GM23338 (cell line): ENCODE data around the gene BDH1. TPM values are rescaled to one million over a fixed set of nuclear protein-coding genes. Genes with fewer than 3 reads are reported as not detected.

Experiments
- ATAC-seq: fragments of 200-7000 bp; cut with Tn5 transposase; 3 replicates; pipeline ENCODE4 v1.9.1; 2020
- DNase-seq: peaks from one replicate; pipeline ENCODE4 v3.0.0-alpha.2; 2015; ENCODE audit warnings: low spot score
- H2AFZ ChIP-seq: fragments of 200-600 bp; sonication (generic); 2 replicates; pipeline ENCODE4 v1.8.0; 2016; ENCODE audit warnings: antibody characterized with exemption, mild to moderate bottlenecking, moderate library complexity
- H3F3A ChIP-seq: fragments of 200-600 bp; sonication (generic); replicated peaks from 2 replicates; pipeline ENCODE4 v1.8.0; 2017; ENCODE audit warnings: antibody characterized with exemption, mixed run types, low read depth
- H3K27ac ChIP-seq: fragments of 200-600 bp; sonication (generic); 2 replicates; pipeline ENCODE4 v1.6.1; 2016; ENCODE audit warnings: low read depth
- H3K27me3 ChIP-seq: fragments of 200-600 bp; sonication (generic); 2 replicates; pipeline ENCODE4 v1.8.0; 2016; ENCODE audit warnings: mild to moderate bottlenecking, mixed run types, moderate library complexity; ENCODE audit not compliant: insufficient read depth
- H3K36me3 ChIP-seq: fragments of 200-600 bp; sonication (generic); 2 replicates; pipeline ENCODE4 v1.8.0; 2016; ENCODE audit warnings: mild to moderate bottlenecking; ENCODE audit not compliant: insufficient read depth
- H3K4me1 ChIP-seq: fragments of 200-600 bp; sonication (generic); 2 replicates; pipeline ENCODE4 v1.8.0; 2016; ENCODE audit warnings: mild to moderate bottlenecking, moderate library complexity; ENCODE audit not compliant: insufficient read depth
- H3K4me2 ChIP-seq: fragments of 200-600 bp; sonication (generic); 2 replicates; pipeline ENCODE4 v1.7.1; 2017; ENCODE audit warnings: mixed run types
- H3K4me3 ChIP-seq: fragments of 200-600 bp; sonication (generic); 2 replicates; pipeline ENCODE4 v1.6.1; 2016; ENCODE audit warnings: mixed run types
- H3K79me2 ChIP-seq: fragments of 200-600 bp; sonication (generic); replicated peaks from 2 replicates; pipeline ENCODE4 v1.8.0; 2017; ENCODE audit warnings: mild to moderate bottlenecking; ENCODE audit not compliant: insufficient read depth
- H3K9me2 ChIP-seq: fragments of 200-600 bp; sonication (generic); 2 replicates; pipeline ENCODE4 v1.8.0; 2017; ENCODE audit not compliant: insufficient read depth
- H4K20me1 ChIP-seq: fragments of 200-600 bp; sonication (generic); replicated peaks from 2 replicates; pipeline ENCODE4 v1.8.0; 2017; ENCODE audit warnings: mild to moderate bottlenecking; ENCODE audit not compliant: insufficient read depth
- H3K27ac Mint-ChIP-seq: 2 replicates; pipeline ENCODE4 v1.8.0; 2020; ENCODE audit warnings: inconsistent platforms, mild to moderate bottlenecking, moderate library complexity, mixed read lengths
- H3K27me3 Mint-ChIP-seq: 3 replicates; pipeline ENCODE4 v1.8.0; 2022; ENCODE audit warnings: low read depth, mild to moderate bottlenecking, moderate library complexity, mixed read lengths, inconsistent platforms; ENCODE audit not compliant: insufficient read depth, poor library complexity
- H3K36me3 Mint-ChIP-seq: 3 replicates; pipeline ENCODE4 v1.8.0; 2021; ENCODE audit warnings: low read depth, mild to moderate bottlenecking, inconsistent platforms, moderate library complexity, mixed read lengths
- H3K4me1 Mint-ChIP-seq: 3 replicates; pipeline ENCODE4 v1.8.0; 2020; ENCODE audit warnings: mild to moderate bottlenecking, inconsistent platforms, mixed read lengths
- H3K4me3 Mint-ChIP-seq: 3 replicates; pipeline ENCODE4 v1.8.0; 2021; ENCODE audit warnings: moderate library complexity, mild to moderate bottlenecking, inconsistent platforms, mixed read lengths
- H3K9me3 Mint-ChIP-seq: 3 replicates; pipeline ENCODE4 v1.8.0; 2020; ENCODE audit warnings: moderate library complexity, mild to moderate bottlenecking, inconsistent platforms, mixed read lengths
- CREB1 ChIP-seq: fragments of 250-450 bp; sonication (Bioruptor Pico); IDR thresholded peaks from 2 replicates; pipeline ENCODE4 v1.5.0; 2020; ENCODE audit warnings: low read depth, mild to moderate bottlenecking, moderate library complexity
- ETS1 ChIP-seq: IDR thresholded peaks from 2 replicates; pipeline ENCODE4 v1.6.1; 2016; ENCODE audit warnings: antibody characterized with exemption
- EZH2 ChIP-seq: fragments of 200-600 bp; sonication (generic); IDR thresholded peaks from one replicate; pipeline ENCODE4 v1.8.0; 2017; ENCODE audit warnings: antibody characterized with exemption, mild to moderate bottlenecking, low read depth; ENCODE audit not compliant: unreplicated experiment
- JUNB ChIP-seq: IDR thresholded peaks from one replicate; pipeline ENCODE4 v1.6.1; 2016; ENCODE audit warnings: antibody characterized with exemption; ENCODE audit not compliant: unreplicated experiment
- NANOG ChIP-seq: IDR thresholded peaks from 2 replicates; pipeline ENCODE4 v1.6.1; 2016; ENCODE audit warnings: antibody characterized with exemption, borderline replicate concordance
- POLR2AphosphoS5 ChIP-seq: IDR thresholded peaks from 2 replicates; pipeline ENCODE4 v1.6.1; 2016; ENCODE audit warnings: antibody characterized with exemption, low read depth
- ZNF331 ChIP-seq: fragments of 250-450 bp; sonication (Bioruptor Pico); IDR thresholded peaks from 2 replicates; pipeline ENCODE4 v1.5.0; 2020; ENCODE audit warnings: low read depth, mild to moderate bottlenecking, moderate library complexity
- polyA plus RNA-seq: library from polyadenylated mRNA; unstranded; fragments of >200 nt; fragmentation: Nextera tagmentation; extraction: Ambion mirVana; gene quantifications from 2 replicates; pipeline ENCODE4 v1.2.1, GENCODE V29; 2016
- total RNA-seq: library from RNA; depleted of rRNA; stranded (reverse); fragments of >200 nt; shearing (Covaris generic); gene quantifications from 2 replicates; pipeline ENCODE4 v1.2.3, GENCODE V29; 2014
- TF ChIP-seq, protein P1 (sequence below): fragments of 250-450 bp; sonication (Bioruptor Pico); IDR thresholded peaks from 2 replicates; pipeline ENCODE4 v1.5.0; 2020; ENCODE audit warnings: mild to moderate bottlenecking, moderate library complexity
- TF ChIP-seq, protein P2 (sequence below): IDR thresholded peaks from one replicate; pipeline ENCODE4 v1.6.1; 2018; ENCODE audit warnings: antibody characterized with exemption; ENCODE audit not compliant: unreplicated experiment

Gene BDH1
- total and polyA plus RNA-seq, 2 experiments from 2014 or later, result 18.1 to 19.3 TPM

- Histone ChIP-seq H3K4me2 (no peak overlapping the region), H3K36me3 (no peaks in the 10 kb centered on the region), H3K27me3 (0 out of 2 replicates have a peak, but pooled peaks cover 2% of the 10 kb centered on the region), H3F3A (0 out of 2 replicates have a peak, but pooled peaks cover 4% of the 10 kb centered on the region), H3K4me1 (no peaks in the 10 kb centered on the region), H2AFZ (no peak overlapping the region), H3K9me2 (no peaks in the 10 kb centered on the region), H3K79me2 (no peaks in the 10 kb centered on the region), H3K4me3 (no peak overlapping the region), H4K20me1 (no peaks in the 10 kb centered on the region), H3K27ac (no peak overlapping the region)
- Mint-ChIP-seq H3K36me3 (no peaks in the 10 kb centered on the region), H3K9me3 (no peaks in the 10 kb centered on the region; the same call in 2 of the 3 replicates), H3K4me3 (no peak overlapping the region), H3K27ac (no peak overlapping the region), H3K27me3 (peaks cover 13% of the 10 kb centered on the region), H3K4me1 (peaks cover 2% of the 10 kb centered on the region; the same call in 2 of the 3 replicates)
- ATAC-seq (no peak), DNase-seq (no peak)
- TF ChIP-seq, protein P1, sequence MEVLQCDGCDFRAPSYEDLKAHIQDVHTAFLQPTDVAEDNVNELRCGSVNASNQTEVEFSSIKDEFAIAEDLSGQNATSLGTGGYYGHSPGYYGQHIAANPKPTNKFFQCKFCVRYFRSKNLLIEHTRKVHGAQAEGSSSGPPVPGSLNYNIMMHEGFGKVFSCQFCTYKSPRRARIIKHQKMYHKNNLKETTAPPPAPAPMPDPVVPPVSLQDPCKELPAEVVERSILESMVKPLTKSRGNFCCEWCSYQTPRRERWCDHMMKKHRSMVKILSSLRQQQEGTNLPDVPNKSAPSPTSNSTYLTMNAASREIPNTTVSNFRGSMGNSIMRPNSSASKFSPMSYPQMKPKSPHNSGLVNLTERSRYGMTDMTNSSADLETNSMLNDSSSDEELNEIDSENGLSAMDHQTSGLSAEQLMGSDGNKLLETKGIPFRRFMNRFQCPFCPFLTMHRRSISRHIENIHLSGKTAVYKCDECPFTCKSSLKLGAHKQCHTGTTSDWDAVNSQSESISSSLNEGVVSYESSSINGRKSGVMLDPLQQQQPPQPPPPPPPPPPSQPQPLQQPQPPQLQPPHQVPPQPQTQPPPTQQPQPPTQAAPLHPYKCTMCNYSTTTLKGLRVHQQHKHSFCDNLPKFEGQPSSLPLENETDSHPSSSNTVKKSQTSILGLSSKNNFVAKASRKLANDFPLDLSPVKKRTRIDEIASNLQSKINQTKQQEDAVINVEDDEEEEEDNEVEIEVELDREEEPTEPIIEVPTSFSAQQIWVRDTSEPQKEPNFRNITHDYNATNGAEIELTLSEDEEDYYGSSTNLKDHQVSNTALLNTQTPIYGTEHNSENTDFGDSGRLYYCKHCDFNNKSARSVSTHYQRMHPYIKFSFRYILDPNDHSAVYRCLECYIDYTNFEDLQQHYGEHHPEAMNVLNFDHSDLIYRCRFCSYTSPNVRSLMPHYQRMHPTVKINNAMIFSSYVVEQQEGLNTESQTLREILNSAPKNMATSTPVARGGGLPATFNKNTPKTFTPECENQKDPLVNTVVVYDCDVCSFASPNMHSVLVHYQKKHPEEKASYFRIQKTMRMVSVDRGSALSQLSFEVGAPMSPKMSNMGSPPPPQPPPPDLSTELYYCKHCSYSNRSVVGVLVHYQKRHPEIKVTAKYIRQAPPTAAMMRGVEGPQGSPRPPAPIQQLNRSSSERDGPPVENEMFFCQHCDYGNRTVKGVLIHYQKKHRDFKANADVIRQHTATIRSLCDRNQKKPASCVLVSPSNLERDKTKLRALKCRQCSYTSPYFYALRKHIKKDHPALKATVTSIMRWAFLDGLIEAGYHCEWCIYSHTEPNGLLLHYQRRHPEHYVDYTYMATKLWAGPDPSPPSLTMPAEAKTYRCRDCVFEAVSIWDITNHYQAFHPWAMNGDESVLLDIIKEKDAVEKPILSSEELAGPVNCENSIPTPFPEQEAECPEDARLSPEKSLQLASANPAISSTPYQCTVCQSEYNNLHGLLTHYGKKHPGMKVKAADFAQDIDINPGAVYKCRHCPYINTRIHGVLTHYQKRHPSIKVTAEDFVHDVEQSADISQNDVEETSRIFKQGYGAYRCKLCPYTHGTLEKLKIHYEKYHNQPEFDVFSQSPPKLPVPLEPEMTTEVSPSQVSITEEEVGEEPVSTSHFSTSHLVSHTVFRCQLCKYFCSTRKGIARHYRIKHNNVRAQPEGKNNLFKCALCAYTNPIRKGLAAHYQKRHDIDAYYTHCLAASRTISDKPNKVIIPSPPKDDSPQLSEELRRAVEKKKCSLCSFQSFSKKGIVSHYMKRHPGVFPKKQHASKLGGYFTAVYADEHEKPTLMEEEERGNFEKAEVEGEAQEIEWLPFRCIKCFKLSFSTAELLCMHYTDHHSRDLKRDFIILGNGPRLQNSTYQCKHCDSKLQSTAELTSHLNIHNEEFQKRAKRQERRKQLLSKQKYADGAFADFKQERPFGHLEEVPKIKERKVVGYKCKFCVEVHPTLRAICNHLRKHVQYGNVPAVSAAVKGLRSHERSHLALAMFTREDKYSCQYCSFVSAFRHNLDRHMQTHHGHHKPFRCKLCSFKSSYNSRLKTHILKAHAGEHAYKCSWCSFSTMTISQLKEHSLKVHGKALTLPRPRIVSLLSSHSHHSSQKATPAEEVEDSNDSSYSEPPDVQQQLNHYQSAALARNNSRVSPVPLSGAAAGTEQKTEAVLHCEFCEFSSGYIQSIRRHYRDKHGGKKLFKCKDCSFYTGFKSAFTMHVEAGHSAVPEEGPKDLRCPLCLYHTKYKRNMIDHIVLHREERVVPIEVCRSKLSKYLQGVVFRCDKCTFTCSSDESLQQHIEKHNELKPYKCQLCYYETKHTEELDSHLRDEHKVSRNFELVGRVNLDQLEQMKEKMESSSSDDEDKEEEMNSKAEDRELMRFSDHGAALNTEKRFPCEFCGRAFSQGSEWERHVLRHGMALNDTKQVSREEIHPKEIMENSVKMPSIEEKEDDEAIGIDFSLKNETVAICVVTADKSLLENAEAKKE, result no peak
- TF ChIP-seq JUNB, result no peak
Observed at GRCh38 chr3:197504641-197505121, 51.1 kb downstream of the BDH1 start.

GRCh38 chr3:197504229-197504628 is 51.5 kb downstream of the BDH1 start:
- no peaks in the 10 kb centered on the region for H3K79me2 ChIP-seq
- no peaks in the 10 kb centered on the region; the same call in 2 of the 3 replicates for H3K36me3 Mint-ChIP-seq
- no peak overlapping the region for H3K4me2 ChIP-seq
- peaks cover 3% of the 10 kb centered on the region; the same call in 2 of the 3 replicates for H3K9me3 Mint-ChIP-seq
- no peak overlapping the region for H3K4me3 ChIP-seq
- no peaks in the 10 kb centered on the region for H4K20me1 ChIP-seq
- no peak overlapping the region for H3K4me3 Mint-ChIP-seq
- no peak overlapping the region for H3K27ac ChIP-seq
- H3K36me3 ChIP-seq, result no peaks in the 10 kb centered on the region
- DNase-seq, result no peak
- H3F3A ChIP-seq, result 0 out of 2 replicates have a peak, but pooled peaks cover 4% of the 10 kb centered on the region
- no peak for ATAC-seq
- no peaks in the 10 kb centered on the region for H3K9me2 ChIP-seq
- H2AFZ ChIP-seq, result no peak overlapping the region
- no peak overlapping the region for H3K27ac Mint-ChIP-seq
- no peaks in the 10 kb centered on the region; the same call in 2 of the 3 replicates for H3K4me1 Mint-ChIP-seq
- peaks cover 8% of the 10 kb centered on the region for H3K27me3 Mint-ChIP-seq
- no peaks in the 10 kb centered on the region for H3K4me1 ChIP-seq
- 0 out of 2 replicates have a peak, but pooled peaks cover 2% of the 10 kb centered on the region for H3K27me3 ChIP-seq
- TF ChIP-seq NANOG, result no peak
- TF ChIP-seq EZH2, result no peak
- no peak for TF ChIP-seq ZNF331
- TF ChIP-seq, protein P2, sequence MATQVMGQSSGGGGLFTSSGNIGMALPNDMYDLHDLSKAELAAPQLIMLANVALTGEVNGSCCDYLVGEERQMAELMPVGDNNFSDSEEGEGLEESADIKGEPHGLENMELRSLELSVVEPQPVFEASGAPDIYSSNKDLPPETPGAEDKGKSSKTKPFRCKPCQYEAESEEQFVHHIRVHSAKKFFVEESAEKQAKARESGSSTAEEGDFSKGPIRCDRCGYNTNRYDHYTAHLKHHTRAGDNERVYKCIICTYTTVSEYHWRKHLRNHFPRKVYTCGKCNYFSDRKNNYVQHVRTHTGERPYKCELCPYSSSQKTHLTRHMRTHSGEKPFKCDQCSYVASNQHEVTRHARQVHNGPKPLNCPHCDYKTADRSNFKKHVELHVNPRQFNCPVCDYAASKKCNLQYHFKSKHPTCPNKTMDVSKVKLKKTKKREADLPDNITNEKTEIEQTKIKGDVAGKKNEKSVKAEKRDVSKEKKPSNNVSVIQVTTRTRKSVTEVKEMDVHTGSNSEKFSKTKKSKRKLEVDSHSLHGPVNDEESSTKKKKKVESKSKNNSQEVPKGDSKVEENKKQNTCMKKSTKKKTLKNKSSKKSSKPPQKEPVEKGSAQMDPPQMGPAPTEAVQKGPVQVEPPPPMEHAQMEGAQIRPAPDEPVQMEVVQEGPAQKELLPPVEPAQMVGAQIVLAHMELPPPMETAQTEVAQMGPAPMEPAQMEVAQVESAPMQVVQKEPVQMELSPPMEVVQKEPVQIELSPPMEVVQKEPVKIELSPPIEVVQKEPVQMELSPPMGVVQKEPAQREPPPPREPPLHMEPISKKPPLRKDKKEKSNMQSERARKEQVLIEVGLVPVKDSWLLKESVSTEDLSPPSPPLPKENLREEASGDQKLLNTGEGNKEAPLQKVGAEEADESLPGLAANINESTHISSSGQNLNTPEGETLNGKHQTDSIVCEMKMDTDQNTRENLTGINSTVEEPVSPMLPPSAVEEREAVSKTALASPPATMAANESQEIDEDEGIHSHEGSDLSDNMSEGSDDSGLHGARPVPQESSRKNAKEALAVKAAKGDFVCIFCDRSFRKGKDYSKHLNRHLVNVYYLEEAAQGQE, result no peak
- no peak for TF ChIP-seq CREB1 (CRISPR knock-in tag)
- no peak for TF ChIP-seq ETS1
- no peak for TF ChIP-seq POLR2AphosphoS5
- no peak for TF ChIP-seq JUNB
